ENCODE results near the gene ITPR3. TPM values are rescaled to one million over a fixed set of nuclear protein-coding genes. Genes with fewer than 3 reads are reported as not detected.

ITPR3 gene
- total RNA-seq, 1 experiment from 2014 or later = 9.8 TPM

DNA sequence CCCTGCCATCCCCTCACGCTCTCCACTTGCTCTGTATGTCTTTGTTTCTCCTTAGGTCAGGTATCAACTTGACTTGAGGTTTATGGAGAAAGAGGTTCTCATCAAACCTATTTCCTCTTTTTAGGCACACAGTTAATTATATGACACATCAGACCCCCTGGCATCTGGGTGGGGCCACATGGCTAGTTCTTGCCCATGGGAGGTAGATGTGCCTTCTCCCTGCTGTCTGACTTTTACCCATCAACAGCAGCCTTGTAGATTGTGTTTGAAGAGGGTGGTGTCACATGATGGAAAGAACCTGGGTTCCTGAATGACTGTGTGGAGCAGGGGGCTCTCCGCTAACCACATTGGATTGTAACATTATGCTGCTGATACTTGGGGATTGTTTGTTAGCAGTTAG lies 97.6 kb downstream of the ITPR3 start:
- no peak for DNase-seq (ENCODE audit: low spot score)

DNA sequence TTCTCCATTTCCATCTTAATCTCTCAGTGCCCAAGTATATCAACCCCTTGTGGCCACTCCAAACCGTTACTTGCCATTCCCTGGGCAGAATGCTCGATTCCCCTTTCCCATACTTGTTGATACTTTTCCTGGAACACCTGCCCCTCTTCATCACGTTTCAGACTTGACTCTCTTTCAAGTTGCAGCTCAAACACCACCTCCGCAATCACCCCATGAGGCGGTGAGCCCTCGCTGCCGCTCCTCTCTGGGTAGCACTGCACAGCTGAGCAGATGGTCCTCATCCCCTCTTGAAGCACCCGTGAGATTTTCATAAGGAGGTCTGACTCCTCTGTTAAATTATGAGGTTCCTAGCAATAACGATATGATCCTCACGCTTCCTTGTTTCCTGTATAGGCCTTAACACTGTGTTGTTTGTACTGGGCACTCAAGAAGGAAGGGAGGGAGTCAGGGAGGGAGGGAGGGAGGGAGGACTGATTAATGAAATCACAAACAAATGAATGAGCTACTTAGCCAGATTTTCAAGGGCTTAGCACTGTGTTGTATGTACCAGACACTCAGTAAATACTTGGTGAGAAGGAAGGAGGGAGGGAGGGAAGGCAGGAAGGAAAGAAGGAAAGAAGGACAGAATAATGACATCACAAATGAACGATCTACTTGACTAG lies 98.3 kb downstream of the ITPR3 start:
- no peak for DNase-seq (ENCODE audit: low spot score)

DNA sequence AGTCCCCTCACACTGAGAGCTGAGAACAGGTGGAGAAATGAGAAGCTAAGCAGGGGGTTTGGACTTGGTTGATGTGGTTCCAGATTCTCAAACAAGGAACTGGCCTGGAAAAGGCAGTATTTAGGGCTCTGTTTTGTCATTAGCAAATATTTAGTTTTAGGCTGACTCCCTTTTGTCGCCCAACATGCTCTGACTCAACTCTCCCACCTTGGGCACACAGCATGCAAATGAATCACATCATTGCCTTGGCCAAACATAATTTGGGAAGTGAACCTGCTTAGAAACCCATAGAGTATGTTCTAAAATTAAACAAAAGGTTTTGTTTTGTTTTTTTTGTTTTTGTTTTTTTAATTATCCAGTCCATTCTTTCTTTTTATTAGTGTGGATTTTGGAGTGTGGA lies 99.9 kb downstream of the ITPR3 start:
- DNase-seq (ENCODE audit: low spot score) = no peak

DNA sequence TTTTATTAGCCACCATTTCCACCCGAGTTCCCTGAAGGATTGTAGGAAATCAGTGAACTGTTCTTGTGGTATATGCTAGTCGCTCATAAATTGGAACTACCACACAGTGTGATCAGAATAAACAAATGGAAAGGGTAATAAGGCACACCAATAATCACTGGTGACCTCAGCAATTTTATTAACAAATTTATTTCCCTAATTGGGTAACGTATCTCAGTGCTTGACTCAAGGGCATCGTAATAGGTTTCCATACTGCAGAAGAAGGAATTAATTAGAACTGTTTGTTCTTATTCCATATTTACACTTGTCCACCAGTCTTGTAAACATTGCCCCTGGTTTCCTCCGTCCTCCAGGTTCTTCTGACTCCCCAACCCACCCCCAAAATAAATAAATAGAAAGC lies 100.4 kb downstream of the ITPR3 start:
- no peak for DNase-seq (ENCODE audit: low spot score)

DNA sequence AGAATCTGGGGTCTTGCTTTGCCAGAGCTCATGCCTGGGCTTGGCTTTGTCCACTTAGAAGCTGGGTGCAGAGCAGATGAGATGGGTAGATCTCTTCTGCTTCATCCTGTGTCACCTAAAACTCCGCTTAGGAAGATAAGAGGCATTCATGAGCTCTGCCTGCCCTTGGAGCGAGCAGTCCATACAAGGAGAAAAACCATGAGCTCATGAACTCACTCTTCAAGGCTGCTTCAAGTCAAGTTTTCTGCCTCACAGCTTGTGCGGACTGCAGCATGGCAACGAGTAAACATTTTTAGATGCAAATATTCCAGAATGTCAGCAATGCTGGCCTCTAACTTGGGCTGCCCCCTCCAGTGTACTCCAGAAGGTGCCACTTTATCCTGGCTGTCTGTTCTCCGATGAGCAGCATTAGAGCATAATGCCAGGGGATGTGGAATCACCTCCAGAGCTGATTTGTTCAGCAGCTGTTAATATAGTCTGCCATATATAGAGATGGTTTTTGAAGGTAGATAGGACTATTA lies 101.0 kb downstream of the ITPR3 start:
- no peak for DNase-seq (ENCODE audit: low spot score)

DNA sequence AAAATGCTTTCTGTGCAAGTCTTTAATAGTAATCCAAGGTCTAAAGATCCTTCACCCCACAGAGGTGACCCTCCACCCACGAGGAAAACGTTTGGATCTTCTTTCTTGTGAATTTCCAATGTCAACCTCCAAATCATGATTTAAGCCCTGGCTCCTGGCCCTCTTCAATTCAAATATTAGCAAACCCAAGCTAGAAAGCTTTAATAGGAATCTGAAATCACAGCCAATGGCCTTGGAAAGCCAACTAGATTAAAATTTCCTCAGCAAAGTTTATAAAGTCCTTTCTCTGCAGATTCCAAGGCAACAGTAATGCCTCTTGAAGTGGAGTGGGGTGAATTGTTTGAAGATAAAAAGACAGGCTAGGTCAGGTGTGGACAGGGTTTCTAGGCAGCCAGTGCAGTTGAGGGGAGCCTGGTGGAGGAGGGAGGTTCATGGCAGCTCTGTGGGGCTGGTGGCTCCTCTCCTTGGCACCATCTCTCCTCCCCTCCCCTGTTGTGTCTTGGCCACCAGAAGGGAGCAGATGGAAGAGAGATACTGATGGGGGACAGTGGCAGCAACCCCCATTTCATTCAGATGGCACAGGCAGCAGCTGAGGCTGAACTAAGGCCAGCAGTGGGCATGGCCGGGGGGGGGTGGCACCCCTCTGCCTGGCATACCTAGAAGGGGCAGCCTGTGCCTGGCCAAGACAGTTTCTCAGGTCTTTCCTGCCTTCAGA lies 102.4 kb downstream of the ITPR3 start:
- no peak for DNase-seq (ENCODE audit: low spot score)

DNA sequence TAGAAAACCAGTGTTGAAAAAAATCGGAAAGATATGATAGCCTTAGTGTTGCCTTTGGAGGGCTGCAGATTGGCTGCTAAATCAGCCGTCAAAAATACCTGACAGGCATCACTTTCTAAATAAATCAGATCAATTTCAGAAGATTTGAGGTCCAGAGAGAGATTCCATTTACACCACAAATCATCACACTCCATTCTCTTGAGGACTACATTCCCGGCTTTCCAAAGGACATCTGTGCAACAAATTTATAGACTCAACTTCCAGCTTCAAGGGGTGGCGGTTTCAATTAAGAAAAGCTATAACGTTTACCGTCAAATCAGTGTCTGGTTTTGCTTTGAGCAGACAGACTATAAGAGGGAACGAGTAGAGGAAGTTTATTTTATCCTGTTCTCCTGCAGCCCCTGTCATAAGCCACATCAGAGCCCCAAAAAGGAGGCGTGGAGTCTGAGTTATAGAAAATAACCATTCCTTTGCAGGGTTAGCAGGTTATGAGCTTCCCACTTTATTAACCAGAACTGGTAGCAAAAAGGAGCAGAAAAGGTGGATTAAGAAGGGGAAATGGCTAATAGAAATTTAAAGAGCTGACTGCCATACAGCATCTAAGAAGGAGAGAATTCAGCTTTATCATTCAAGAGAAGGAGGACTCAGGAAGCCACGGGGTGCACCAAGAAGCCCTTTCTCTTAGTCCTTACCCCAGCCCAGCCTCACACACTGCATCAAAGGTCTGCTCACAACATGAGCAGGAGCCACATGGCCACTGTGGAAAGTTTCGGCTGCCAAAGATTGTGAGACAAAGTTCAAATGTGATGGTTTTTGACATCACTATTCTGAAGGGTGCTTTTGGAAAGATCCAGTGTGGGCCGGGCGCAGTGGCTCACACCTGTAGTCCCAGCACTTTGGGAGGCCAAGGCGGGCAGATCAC lies 103.2 kb downstream of the ITPR3 start:
- DNase-seq (ENCODE audit: low spot score) = no peak

DNA sequence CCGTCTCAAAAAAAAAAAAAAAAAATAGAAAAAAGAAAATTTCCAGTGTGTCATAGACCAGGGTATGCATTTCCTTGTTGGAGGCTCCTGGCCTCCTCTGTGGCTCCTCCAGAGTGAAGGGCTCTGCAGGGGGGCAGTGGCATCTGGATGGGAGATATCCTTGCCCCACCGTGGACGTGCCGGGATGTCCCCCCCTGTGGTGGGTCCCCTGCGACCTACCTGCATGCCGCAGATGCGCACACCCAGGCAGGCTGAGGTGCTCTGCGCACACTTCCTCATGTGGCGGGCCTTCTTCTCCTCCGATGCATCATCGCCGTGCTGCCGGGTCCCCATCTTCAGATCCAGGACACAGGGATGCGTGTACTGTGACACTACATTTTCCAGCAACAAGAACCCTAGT lies 104.1 kb downstream of the ITPR3 start:
- no peak for DNase-seq (ENCODE audit: low spot score)

DNA sequence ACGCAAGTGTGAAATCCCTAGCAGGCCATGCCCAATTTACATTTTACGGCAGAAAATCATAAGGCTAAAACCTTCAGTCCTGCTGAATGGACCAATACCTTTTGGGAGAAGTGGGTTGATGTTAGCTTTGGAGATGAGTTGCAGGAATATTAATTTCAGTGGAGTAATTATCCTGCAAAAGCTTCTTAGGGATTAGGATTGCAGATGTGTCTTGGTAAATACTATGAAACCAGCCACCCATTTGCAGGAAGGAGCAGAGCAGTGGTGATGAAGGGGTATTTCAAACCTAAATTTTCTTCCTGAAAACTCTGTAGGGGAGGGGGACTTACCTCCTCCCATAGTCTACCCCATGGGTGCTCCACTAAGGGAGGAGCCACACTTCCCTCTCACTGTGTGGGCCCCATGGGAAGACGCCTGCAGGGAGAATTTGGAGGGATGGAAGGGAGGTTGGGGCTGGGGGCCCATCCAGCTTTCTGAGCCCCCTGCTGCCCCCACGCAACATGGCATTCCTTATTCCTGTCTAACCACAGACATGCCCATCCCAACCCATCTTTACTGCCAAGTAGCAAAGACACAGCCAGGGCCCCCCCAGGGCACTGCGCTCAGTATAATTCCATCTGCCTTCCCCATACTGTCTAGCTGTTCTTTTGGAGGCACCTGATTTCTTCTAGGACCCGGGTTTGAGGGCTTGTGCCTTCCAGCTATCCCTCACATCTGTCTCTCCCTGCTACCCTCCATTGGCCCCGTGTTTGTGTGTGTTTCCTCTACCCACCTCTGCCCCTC lies 105.0 kb downstream of the ITPR3 start:
- no peak for DNase-seq (ENCODE audit: low spot score)

DNA sequence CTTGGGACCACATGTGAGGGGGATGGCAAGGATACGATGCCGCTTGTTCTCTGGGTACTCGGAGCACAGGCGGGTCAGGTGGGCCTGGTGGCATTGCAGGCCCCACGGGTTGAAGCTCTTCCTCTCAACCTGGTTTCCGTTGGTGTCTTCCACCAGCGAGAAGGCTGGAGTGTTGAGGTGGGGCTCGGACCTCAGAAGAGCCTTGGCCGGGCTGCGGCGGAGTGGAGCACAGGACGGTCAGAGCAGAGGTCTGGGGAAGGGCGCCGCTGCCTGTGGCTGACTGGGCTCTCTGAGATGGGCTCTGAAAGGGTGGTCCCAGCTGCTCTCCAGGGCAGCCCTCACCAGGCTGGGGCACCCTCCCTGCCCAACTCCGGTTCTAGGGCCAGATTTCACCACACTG lies 105.6 kb downstream of the ITPR3 start:
- no peak for DNase-seq (ENCODE audit: low spot score)

DNA sequence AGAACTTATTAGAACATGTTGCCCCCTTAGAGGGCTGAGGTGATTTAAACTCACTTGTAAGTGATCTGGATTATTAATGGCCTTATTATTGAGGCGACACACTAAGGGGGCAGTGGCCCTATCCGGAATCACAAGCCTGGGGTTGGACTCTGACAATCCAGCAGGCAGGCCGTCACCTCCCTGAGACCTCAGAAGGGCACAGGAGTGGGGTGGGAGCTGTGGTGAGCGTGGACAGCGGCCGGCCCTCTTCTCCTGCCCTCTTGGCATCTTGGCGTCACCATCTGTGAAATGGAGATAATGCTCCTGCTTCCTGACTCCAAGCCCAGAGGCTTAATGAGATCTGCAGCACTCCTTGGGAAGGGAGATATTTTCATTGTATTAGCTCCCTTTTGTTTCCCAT lies 106.0 kb downstream of the ITPR3 start:
- DNase-seq (ENCODE audit: low spot score) = no peak

DNA sequence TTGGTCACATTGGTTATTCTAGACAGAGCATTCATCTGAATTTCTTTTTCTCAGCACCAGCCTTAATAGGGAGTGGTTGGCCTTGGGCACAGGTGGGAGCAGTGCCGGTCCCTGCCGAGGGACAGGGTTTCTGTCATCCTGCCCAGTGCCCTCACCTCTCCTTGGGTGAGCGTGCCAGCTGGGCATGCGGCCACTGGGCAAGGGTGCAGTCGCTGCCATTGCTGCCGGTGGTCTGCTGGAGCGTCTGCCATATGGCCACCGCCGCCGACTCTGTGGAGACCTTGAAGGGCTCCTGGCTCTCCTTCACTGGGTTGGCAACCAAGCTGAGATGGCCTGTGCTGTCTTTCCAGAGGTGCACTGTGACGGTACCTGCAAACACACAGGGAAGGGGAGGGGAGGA lies 106.8 kb downstream of the ITPR3 start:
- DNase-seq (ENCODE audit: low spot score) = no peak

DNA sequence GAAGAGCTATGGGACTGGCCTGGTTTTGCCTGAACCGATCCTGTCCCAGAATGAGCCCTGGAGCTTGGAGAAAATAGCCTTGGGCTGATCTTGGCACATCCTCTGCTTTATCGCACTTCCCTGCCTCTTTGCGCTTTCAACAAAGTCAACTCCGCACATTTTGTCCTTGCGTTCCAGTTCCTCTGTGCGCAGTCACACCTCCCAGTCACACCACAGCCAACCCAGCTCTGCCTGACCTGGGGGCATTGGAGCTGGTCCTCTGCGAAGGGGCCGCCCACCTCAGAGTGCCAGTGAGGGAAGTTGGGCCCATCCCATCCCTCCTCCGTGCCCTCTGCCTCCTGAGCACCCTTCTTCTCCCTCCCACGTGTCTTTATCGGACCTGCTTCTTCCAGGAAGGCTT lies 107.3 kb downstream of the ITPR3 start:
- DNase-seq (ENCODE audit: low spot score) = no peak

DNA sequence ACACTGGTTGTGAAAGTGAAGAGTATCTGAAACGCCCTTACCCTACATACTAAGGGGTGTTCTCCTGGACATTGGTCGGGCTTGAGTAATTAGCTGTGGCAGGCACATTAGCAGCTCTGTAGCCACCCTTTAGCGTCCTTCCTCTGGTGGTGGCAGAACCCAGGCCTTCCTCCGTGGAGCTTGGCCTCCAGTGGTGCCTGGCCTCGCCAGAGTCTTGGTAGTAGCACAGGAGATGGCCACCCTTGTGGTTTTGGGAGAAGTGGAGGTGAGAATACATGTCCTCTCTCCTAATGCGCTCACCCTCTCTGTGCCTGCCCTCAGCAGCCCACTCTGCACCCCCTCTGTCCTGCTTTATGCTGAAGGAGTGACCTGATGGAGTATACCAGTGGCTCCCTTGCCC lies 107.9 kb downstream of the ITPR3 start:
- DNase-seq (ENCODE audit: low spot score) = no peak

DNA sequence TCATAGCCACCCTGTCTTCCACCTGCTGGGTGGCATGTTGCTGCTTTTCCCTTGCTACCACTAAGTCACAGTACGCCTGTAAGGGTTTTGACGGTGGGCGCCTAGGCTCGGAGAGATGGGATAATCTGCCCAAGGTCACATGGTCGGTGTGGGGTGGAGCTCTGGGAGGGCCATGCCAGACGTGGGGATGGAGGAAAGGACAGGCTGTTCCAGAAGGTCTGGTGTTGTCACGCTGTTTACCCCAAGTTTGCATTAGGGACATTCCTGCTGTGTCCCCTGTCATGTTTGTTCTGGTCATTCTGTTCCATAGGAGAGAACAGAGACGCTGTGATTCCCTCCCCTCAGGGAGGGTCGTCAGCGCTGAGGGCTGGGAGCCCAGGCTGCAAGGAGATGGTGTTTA lies 109.5 kb downstream of the ITPR3 start:
- DNase-seq (ENCODE audit: low spot score) = no peak

DNA sequence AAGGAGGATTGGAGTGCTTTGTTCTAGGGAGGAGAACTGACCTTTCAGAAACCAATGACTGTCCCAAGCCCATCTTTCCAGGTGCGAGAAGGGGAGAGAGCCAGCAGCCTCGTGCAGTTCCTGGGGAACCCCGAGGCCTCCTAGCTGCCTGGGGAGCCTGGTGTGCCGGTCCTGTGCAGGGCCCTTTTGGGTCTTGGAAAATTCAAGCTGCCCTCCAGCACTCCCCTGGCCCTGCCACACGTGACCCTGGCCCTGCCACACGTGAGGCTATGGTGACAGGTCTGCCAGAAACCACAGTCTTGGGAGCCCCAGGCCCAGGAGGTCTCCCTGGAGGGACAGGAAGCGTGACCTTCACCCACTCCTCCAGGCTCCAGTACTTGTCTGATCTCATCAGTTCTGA lies 109.9 kb downstream of the ITPR3 start:
- DNase-seq (ENCODE audit: low spot score) = no peak

DNA sequence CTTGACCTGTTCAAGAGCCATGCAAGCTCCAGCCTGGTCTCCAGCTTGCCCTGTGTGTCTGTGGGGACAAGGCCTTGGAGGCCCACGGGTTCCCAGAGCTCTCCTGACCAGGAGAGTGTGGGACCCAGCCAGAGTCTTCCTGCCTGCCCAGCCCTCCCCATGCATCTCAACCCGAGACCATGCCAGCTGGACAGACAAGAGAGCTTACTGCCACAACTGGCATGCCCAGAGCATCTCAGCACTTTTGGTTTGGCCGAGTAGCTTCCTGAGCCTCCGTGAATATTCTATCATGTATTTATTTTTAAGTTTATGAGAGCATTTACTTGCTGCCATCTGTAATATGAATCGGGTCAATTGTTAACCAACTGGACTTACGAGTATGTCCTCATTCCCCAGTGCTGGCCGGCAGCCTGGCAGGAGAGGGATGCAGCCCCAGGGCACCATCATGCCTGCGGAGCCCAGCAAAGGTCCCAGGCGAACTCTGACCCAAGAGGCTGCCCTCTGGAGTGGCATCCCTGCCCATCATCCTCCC lies 110.7 kb downstream of the ITPR3 start:
- no peak for DNase-seq (ENCODE audit: low spot score)

DNA sequence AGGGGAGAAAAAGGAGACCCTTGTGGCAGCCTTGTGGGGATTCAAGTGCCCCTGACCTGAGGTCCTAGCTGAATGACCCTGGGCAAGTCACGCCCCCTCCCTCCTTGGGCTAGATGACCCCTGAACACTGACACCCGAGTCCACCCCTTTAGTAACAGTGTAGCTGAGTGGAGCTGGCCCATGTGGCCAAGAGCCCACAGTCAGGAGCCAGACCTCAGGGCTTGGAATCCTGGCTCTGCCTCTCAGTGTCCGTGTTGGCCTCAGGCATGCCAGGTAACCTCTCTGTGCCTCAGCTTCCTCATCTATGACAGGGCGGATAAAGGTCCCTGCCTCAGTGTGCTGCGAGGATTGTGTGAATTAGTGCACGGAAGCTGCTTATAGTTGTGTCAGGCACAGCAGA lies 111.3 kb downstream of the ITPR3 start:
- no peak for DNase-seq (ENCODE audit: low spot score)

DNA sequence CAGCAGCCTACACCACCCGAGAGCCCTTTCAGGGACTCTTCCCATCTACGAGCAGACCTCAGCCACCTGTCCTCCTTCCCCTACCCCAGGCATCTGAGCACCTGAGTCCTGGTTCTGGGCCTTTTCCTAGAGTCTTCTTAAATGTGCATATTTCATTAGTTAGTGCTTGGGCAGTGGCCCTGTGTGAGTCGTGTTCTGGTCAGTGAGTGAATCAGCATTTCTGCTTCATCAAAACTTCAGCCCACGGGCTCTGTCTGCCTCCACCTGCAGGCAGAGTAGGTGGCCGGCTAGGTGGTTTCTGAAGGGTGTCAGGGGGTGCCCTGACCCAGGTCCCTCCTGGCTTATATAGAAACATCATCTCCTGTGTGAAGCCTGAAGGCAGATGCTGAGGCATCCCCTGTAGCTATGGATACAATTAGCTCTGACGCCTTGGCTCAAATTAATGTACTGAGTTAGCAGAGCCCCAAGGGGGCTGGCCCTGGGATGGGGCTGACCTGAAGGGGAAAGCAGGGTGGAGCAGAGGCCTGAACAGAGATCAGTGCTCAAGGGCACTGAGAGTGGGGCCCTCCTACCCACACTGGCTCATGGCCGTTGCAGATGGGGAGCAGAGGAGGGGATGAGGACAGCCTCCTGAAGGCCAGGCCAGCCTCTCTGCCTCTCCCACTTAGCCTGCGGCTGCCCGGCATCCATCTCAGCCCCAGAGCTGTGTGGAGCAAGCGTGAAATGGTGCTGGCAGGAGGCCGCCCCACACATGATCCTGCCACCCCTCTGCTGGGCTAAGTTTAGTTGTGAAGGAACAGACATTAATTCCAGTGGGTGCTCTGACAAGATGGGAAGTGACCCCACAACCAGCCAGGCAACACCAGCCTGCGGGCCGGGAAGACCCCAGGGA lies 111.9 kb downstream of the ITPR3 start:
- no peak for DNase-seq (ENCODE audit: low spot score)

DNA sequence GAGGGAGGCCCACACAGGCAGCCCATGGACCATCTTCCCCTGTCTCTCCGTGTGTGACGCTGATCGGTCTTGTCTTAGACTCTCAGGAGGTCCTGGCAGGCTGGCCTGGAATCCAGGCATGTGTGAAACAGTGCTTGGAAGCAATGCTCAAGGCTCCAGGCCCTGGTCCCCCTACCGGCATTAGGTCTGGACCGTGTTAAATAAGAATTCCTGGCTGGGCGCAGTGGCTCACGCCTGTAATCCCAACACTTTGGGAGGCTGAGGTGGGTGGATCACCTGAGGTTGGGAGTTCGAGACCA lies 112.5 kb downstream of the ITPR3 start:
- DNase-seq (ENCODE audit: low spot score) = no peak

DNA sequence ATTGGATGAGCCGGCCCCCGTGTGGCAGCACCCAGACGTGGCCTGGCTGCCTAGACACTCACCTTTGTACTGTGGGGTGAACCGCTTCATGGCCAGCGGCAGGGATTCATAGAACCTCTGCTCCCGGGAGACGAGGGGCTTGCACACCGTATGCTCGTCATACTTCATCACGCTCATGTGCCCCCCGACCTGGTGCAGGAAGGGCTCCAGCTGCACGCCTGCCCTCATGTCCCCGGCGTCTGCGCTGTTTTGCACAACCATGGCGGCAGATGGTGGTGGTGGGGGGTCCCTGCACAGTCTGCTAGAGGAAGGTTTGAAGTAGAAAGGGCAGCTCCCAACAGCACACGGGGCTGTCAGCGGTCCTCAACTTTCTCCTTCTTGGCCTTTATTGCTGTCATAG lies 114.1 kb downstream of the ITPR3 start:
- DNase-seq (ENCODE audit: low spot score) = no peak
